GM23338 (cell line): Measurements from ENCODE around the gene CEP78. TPM values are rescaled to one million over a fixed set of nuclear protein-coding genes. Genes with fewer than 3 reads are reported as not detected.
A peak's percentile ranks its signal among the peaks of the same experiment; 100 is the strongest.

ENCODE experiments used
- ATAC-seq: fragments of 200-7000 bp; cut with Tn5 transposase; 3 replicates; pipeline ENCODE4 v1.9.1; 2020
- DNase-seq: peaks from one replicate; pipeline ENCODE4 v3.0.0-alpha.2; 2015; ENCODE audit warnings: low spot score
- H2AFZ ChIP-seq: fragments of 200-600 bp; sonication (generic); 2 replicates; pipeline ENCODE4 v1.8.0; 2016; ENCODE audit warnings: antibody characterized with exemption, mild to moderate bottlenecking, moderate library complexity
- H3F3A ChIP-seq: fragments of 200-600 bp; sonication (generic); replicated peaks from 2 replicates; pipeline ENCODE4 v1.8.0; 2017; ENCODE audit warnings: antibody characterized with exemption, mixed run types, low read depth
- H3K27ac ChIP-seq: fragments of 200-600 bp; sonication (generic); 2 replicates; pipeline ENCODE4 v1.6.1; 2016; ENCODE audit warnings: low read depth
- H3K27me3 ChIP-seq: fragments of 200-600 bp; sonication (generic); 2 replicates; pipeline ENCODE4 v1.8.0; 2016; ENCODE audit warnings: mild to moderate bottlenecking, mixed run types, moderate library complexity; ENCODE audit not compliant: insufficient read depth
- H3K36me3 ChIP-seq: fragments of 200-600 bp; sonication (generic); 2 replicates; pipeline ENCODE4 v1.8.0; 2016; ENCODE audit warnings: mild to moderate bottlenecking; ENCODE audit not compliant: insufficient read depth
- H3K4me1 ChIP-seq: fragments of 200-600 bp; sonication (generic); 2 replicates; pipeline ENCODE4 v1.8.0; 2016; ENCODE audit warnings: mild to moderate bottlenecking, moderate library complexity; ENCODE audit not compliant: insufficient read depth
- H3K4me2 ChIP-seq: fragments of 200-600 bp; sonication (generic); 2 replicates; pipeline ENCODE4 v1.7.1; 2017; ENCODE audit warnings: mixed run types
- H3K4me3 ChIP-seq: fragments of 200-600 bp; sonication (generic); 2 replicates; pipeline ENCODE4 v1.6.1; 2016; ENCODE audit warnings: mixed run types
- H3K79me2 ChIP-seq: fragments of 200-600 bp; sonication (generic); replicated peaks from 2 replicates; pipeline ENCODE4 v1.8.0; 2017; ENCODE audit warnings: mild to moderate bottlenecking; ENCODE audit not compliant: insufficient read depth
- H3K9me2 ChIP-seq: fragments of 200-600 bp; sonication (generic); 2 replicates; pipeline ENCODE4 v1.8.0; 2017; ENCODE audit not compliant: insufficient read depth
- H4K20me1 ChIP-seq: fragments of 200-600 bp; sonication (generic); replicated peaks from 2 replicates; pipeline ENCODE4 v1.8.0; 2017; ENCODE audit warnings: mild to moderate bottlenecking; ENCODE audit not compliant: insufficient read depth
- H3K27ac Mint-ChIP-seq: 2 replicates; pipeline ENCODE4 v1.8.0; 2020; ENCODE audit warnings: inconsistent platforms, mild to moderate bottlenecking, moderate library complexity, mixed read lengths
- H3K27me3 Mint-ChIP-seq: 3 replicates; pipeline ENCODE4 v1.8.0; 2022; ENCODE audit warnings: low read depth, mild to moderate bottlenecking, moderate library complexity, mixed read lengths, inconsistent platforms; ENCODE audit not compliant: insufficient read depth, poor library complexity
- H3K36me3 Mint-ChIP-seq: 3 replicates; pipeline ENCODE4 v1.8.0; 2021; ENCODE audit warnings: low read depth, mild to moderate bottlenecking, inconsistent platforms, moderate library complexity, mixed read lengths
- H3K4me1 Mint-ChIP-seq: 3 replicates; pipeline ENCODE4 v1.8.0; 2020; ENCODE audit warnings: mild to moderate bottlenecking, inconsistent platforms, mixed read lengths
- H3K4me3 Mint-ChIP-seq: 3 replicates; pipeline ENCODE4 v1.8.0; 2021; ENCODE audit warnings: moderate library complexity, mild to moderate bottlenecking, inconsistent platforms, mixed read lengths
- H3K9me3 Mint-ChIP-seq: 3 replicates; pipeline ENCODE4 v1.8.0; 2020; ENCODE audit warnings: moderate library complexity, mild to moderate bottlenecking, inconsistent platforms, mixed read lengths
- CREB1 ChIP-seq: fragments of 250-450 bp; sonication (Bioruptor Pico); IDR thresholded peaks from 2 replicates; pipeline ENCODE4 v1.5.0; 2020; ENCODE audit warnings: low read depth, mild to moderate bottlenecking, moderate library complexity
- ETS1 ChIP-seq: IDR thresholded peaks from 2 replicates; pipeline ENCODE4 v1.6.1; 2016; ENCODE audit warnings: antibody characterized with exemption
- EZH2 ChIP-seq: fragments of 200-600 bp; sonication (generic); IDR thresholded peaks from one replicate; pipeline ENCODE4 v1.8.0; 2017; ENCODE audit warnings: antibody characterized with exemption, mild to moderate bottlenecking, low read depth; ENCODE audit not compliant: unreplicated experiment
- EZH2phosphoT487 ChIP-seq: fragments of 200-600 bp; sonication (generic); IDR thresholded peaks from one replicate; pipeline ENCODE4 v1.8.1; 2018; ENCODE audit warnings: antibody characterized with exemption; ENCODE audit not compliant: unreplicated experiment
- JUNB ChIP-seq: IDR thresholded peaks from one replicate; pipeline ENCODE4 v1.6.1; 2016; ENCODE audit warnings: antibody characterized with exemption; ENCODE audit not compliant: unreplicated experiment
- NANOG ChIP-seq: IDR thresholded peaks from 2 replicates; pipeline ENCODE4 v1.6.1; 2016; ENCODE audit warnings: antibody characterized with exemption, borderline replicate concordance
- POLR2AphosphoS5 ChIP-seq: IDR thresholded peaks from 2 replicates; pipeline ENCODE4 v1.6.1; 2016; ENCODE audit warnings: antibody characterized with exemption, low read depth
- REST ChIP-seq: IDR thresholded peaks from one replicate; pipeline ENCODE4 v1.6.1; 2018; ENCODE audit warnings: antibody characterized with exemption; ENCODE audit not compliant: unreplicated experiment
- STAT1 ChIP-seq: IDR thresholded peaks from one replicate; pipeline ENCODE4 v1.6.1; 2016; ENCODE audit warnings: antibody characterized with exemption; ENCODE audit not compliant: unreplicated experiment
- ZNF114 ChIP-seq: fragments of 250-450 bp; sonication (Bioruptor Pico); IDR thresholded peaks from 2 replicates; pipeline ENCODE4 v1.5.0; 2020; ENCODE audit warnings: mild to moderate bottlenecking, moderate library complexity
- ZNF331 ChIP-seq: fragments of 250-450 bp; sonication (Bioruptor Pico); IDR thresholded peaks from 2 replicates; pipeline ENCODE4 v1.5.0; 2020; ENCODE audit warnings: low read depth, mild to moderate bottlenecking, moderate library complexity
- polyA plus RNA-seq: library from polyadenylated mRNA; unstranded; fragments of >200 nt; fragmentation: Nextera tagmentation; extraction: Ambion mirVana; gene quantifications from 2 replicates; pipeline ENCODE4 v1.2.1, GENCODE V29; 2016
- total RNA-seq: library from RNA; depleted of rRNA; stranded (reverse); fragments of >200 nt; shearing (Covaris generic); gene quantifications from 2 replicates; pipeline ENCODE4 v1.2.3, GENCODE V29; 2014
- TF ChIP-seq, protein P1 (sequence below), 2 experiments: fragments of 200-600 bp in 1 of 2; sonication (generic) in 1 of 2; conservative IDR thresholded peaks; 2 replicates each; pipeline versions ENCODE4 v1.5.1 to v1.6.1; 2016 to 2017; ENCODE audit warnings: antibody characterized with exemption in 2 of 2, low read depth in 2 of 2, mild to moderate bottlenecking in 2 of 2, moderate library complexity in 1 of 2
- TF ChIP-seq, protein P2 (sequence below): fragments of 250-450 bp; sonication (Bioruptor Pico); IDR thresholded peaks from 2 replicates; pipeline ENCODE4 v1.5.0; 2020; ENCODE audit warnings: mild to moderate bottlenecking, moderate library complexity

Gene CEP78
- total and polyA plus RNA-seq, 2 experiments from 2014 or later, result 19.9 to 48.3 TPM

GRCh38 chr9:78236551-78236910, 656 bp downstream of the CEP78 start:
- peaks cover 9% of the 10 kb centered on the region for H3K27me3 Mint-ChIP-seq
- peak overlapping the region; percentile 82 for H3K4me2 ChIP-seq
- DNase-seq (no peak), ATAC-seq (peak; percentile 18)
- no peak for TF ChIP-seq ZNF114 (CRISPR knock-in tag)
- no peak for TF ChIP-seq JUNB
- TF ChIP-seq REST, result no peak
- no peak for TF ChIP-seq NANOG
- TF ChIP-seq, protein P1, sequence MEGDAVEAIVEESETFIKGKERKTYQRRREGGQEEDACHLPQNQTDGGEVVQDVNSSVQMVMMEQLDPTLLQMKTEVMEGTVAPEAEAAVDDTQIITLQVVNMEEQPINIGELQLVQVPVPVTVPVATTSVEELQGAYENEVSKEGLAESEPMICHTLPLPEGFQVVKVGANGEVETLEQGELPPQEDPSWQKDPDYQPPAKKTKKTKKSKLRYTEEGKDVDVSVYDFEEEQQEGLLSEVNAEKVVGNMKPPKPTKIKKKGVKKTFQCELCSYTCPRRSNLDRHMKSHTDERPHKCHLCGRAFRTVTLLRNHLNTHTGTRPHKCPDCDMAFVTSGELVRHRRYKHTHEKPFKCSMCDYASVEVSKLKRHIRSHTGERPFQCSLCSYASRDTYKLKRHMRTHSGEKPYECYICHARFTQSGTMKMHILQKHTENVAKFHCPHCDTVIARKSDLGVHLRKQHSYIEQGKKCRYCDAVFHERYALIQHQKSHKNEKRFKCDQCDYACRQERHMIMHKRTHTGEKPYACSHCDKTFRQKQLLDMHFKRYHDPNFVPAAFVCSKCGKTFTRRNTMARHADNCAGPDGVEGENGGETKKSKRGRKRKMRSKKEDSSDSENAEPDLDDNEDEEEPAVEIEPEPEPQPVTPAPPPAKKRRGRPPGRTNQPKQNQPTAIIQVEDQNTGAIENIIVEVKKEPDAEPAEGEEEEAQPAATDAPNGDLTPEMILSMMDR (conservative IDR thresholded peaks at IDR 0.05; ENCODE audit: low read depth in 2 of 2), result no peak
- TF ChIP-seq POLR2AphosphoS5, result no peak
- TF ChIP-seq ZNF331 (CRISPR knock-in tag), result no peak
- no peak for TF ChIP-seq ETS1
- TF ChIP-seq, protein P2, sequence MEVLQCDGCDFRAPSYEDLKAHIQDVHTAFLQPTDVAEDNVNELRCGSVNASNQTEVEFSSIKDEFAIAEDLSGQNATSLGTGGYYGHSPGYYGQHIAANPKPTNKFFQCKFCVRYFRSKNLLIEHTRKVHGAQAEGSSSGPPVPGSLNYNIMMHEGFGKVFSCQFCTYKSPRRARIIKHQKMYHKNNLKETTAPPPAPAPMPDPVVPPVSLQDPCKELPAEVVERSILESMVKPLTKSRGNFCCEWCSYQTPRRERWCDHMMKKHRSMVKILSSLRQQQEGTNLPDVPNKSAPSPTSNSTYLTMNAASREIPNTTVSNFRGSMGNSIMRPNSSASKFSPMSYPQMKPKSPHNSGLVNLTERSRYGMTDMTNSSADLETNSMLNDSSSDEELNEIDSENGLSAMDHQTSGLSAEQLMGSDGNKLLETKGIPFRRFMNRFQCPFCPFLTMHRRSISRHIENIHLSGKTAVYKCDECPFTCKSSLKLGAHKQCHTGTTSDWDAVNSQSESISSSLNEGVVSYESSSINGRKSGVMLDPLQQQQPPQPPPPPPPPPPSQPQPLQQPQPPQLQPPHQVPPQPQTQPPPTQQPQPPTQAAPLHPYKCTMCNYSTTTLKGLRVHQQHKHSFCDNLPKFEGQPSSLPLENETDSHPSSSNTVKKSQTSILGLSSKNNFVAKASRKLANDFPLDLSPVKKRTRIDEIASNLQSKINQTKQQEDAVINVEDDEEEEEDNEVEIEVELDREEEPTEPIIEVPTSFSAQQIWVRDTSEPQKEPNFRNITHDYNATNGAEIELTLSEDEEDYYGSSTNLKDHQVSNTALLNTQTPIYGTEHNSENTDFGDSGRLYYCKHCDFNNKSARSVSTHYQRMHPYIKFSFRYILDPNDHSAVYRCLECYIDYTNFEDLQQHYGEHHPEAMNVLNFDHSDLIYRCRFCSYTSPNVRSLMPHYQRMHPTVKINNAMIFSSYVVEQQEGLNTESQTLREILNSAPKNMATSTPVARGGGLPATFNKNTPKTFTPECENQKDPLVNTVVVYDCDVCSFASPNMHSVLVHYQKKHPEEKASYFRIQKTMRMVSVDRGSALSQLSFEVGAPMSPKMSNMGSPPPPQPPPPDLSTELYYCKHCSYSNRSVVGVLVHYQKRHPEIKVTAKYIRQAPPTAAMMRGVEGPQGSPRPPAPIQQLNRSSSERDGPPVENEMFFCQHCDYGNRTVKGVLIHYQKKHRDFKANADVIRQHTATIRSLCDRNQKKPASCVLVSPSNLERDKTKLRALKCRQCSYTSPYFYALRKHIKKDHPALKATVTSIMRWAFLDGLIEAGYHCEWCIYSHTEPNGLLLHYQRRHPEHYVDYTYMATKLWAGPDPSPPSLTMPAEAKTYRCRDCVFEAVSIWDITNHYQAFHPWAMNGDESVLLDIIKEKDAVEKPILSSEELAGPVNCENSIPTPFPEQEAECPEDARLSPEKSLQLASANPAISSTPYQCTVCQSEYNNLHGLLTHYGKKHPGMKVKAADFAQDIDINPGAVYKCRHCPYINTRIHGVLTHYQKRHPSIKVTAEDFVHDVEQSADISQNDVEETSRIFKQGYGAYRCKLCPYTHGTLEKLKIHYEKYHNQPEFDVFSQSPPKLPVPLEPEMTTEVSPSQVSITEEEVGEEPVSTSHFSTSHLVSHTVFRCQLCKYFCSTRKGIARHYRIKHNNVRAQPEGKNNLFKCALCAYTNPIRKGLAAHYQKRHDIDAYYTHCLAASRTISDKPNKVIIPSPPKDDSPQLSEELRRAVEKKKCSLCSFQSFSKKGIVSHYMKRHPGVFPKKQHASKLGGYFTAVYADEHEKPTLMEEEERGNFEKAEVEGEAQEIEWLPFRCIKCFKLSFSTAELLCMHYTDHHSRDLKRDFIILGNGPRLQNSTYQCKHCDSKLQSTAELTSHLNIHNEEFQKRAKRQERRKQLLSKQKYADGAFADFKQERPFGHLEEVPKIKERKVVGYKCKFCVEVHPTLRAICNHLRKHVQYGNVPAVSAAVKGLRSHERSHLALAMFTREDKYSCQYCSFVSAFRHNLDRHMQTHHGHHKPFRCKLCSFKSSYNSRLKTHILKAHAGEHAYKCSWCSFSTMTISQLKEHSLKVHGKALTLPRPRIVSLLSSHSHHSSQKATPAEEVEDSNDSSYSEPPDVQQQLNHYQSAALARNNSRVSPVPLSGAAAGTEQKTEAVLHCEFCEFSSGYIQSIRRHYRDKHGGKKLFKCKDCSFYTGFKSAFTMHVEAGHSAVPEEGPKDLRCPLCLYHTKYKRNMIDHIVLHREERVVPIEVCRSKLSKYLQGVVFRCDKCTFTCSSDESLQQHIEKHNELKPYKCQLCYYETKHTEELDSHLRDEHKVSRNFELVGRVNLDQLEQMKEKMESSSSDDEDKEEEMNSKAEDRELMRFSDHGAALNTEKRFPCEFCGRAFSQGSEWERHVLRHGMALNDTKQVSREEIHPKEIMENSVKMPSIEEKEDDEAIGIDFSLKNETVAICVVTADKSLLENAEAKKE (CRISPR knock-in tag), result no peak
- TF ChIP-seq EZH2phosphoT487, result no peak
- TF ChIP-seq STAT1, result no peak
- TF ChIP-seq CREB1 (CRISPR knock-in tag), result no peak
- TF ChIP-seq EZH2, result no peak
- H3K9me3 Mint-ChIP-seq, result no peaks in the 10 kb centered on the region; the same call in 2 of the 3 replicates
- H3K9me2 ChIP-seq, result no peaks in the 10 kb centered on the region
- no peaks in the 10 kb centered on the region for H3K27me3 ChIP-seq
- H3K4me3 ChIP-seq, result peak overlapping the region; percentile 97
- no peaks in the 10 kb centered on the region; the same call in 1 of the 2 replicates for H3F3A ChIP-seq
- peak overlapping the region; percentile 64; the same call in 1 of the 2 replicates for H3K27ac Mint-ChIP-seq
- peak overlapping the region; percentile 57 for H3K27ac ChIP-seq
- H2AFZ ChIP-seq, result peak overlapping the region; percentile 92
- H3K36me3 ChIP-seq, result peaks cover 10% of the 10 kb centered on the region
- no peak overlapping the region; the same call in 2 of the 3 replicates for H3K4me3 Mint-ChIP-seq
- peaks cover 24% of the 10 kb centered on the region for H3K79me2 ChIP-seq
- peaks cover 21% of the 10 kb centered on the region for H3K36me3 Mint-ChIP-seq
- H3K4me1 ChIP-seq, result peaks cover 7% of the 10 kb centered on the region; the same call in 1 of the 2 replicates
- H3K4me1 Mint-ChIP-seq, result peaks cover 18% of the 10 kb centered on the region
- 0 out of 2 replicates have a peak, but pooled peaks cover 10% of the 10 kb centered on the region for H4K20me1 ChIP-seq
